Left colon (tissue), 2 donors: ENCODE results near the gene MEFV. TPM values are rescaled to one million over a fixed set of nuclear protein-coding genes. Genes with fewer than 3 reads are reported as not detected.
"Not testable (repeated sequence)": the region's sequence is repeated elsewhere in the genome, so short reads cannot be mapped to it uniquely, and the experiment has no call there.

Source experiments
- ATAC-seq: fragments of 200-7000 bp; cut with Tn5 transposase; one replicate; pipeline ENCODE4 v1.9.1; 2020; ENCODE audit warnings: mild to moderate bottlenecking, moderate library complexity
- DNase-seq, 2 donors: peaks; one replicate each; pipeline ENCODE4 v3.0.0-alpha.2; 2020
- intact Hi-C, 2 donors: fragments of 100-400 bp; cut with DNase I in 1 of 2; cut with micrococcal nuclease in 1 of 2; formaldehyde crosslinking; loops; one replicate each; pipeline versions ENCODE4 v1.11.2 to v1.14.0; 2022; cut with DNase I, micrococcal nuclease
- total RNA-seq, 2 donors: library from RNA; stranded (reverse); fragmentation: NEBNext Ultra II Directional; extraction: Animal tissue kit (Norgen Biotek cat#: 25700); gene quantifications; one replicate each; pipeline ENCODE4 v1.2.1, GENCODE V29; 2021
- donor health status: DM: no; HTN: no; CAD: no.
- donor health status: DM: yes; HTN: yes; CAD: no.

The MEFV gene
- total RNA-seq, 2 donors from 2014 or later, result 0.37 to 0.67 TPM

- DNase-seq, intact Hi-C loops, ATAC-seq: not testable (repeated sequence)
These were observed 14.8 kb upstream of the MEFV start for GRCh38 chr16:3271281-3271680.

- ATAC-seq, intact Hi-C loops, DNase-seq: not testable (repeated sequence)
These were observed 14.3 kb upstream of the MEFV start for GRCh38 chr16:3270718-3271117.

- ATAC-seq, result no peak
- DNase-seq, result no peak
- intact Hi-C loops, result no loop called here
These were observed 11.9 kb upstream of the MEFV start for GRCh38 chr16:3268294-3268693.

- no peak for ATAC-seq
- intact Hi-C loops, result no loop called here
- DNase-seq, result no peak
These were observed 10.6 kb upstream of the MEFV start for GRCh38 chr16:3266873-3267537.

GRCh38 chr16:3264137-3265036, 8.0 kb upstream of the MEFV start:
- DNase-seq (peak; percentile 95 to 98), ATAC-seq (peak; percentile 89)
- intact Hi-C loops, result no loop called here

GRCh38 chr16:3262517-3262916, 6.1 kb upstream of the MEFV start:
- intact Hi-C loops, result no loop called here
- ATAC-seq (no peak), DNase-seq (no peak)

- intact Hi-C loops, result no loop called here
- ATAC-seq (no peak), DNase-seq (no peak)
These were observed 3.4 kb upstream of the MEFV start for GRCh38 chr16:3259836-3260235.

GRCh38 chr16:3256866-3257465, 533 bp upstream of the MEFV start:
- ATAC-seq (no peak), DNase-seq (no peak)
- intact Hi-C loops, result no loop called here

GRCh38 chr16:3254309-3254708, 2.1 kb downstream of the MEFV start:
- intact Hi-C loops, result no loop called here
- no peak for ATAC-seq

GRCh38 chr16:3252967-3253366, 3.5 kb downstream of the MEFV start:
- intact Hi-C loops, result no loop called here
- ATAC-seq (no peak), DNase-seq (no peak)

More at GRCh38 chr16:3254309-3254708, 2.1 kb downstream of the MEFV start:
- no peak for DNase-seq

GRCh38 chr16:3249451-3249850, 7.0 kb downstream of the MEFV start:
- intact Hi-C loops, result no loop called here
- no peak for ATAC-seq

GRCh38 chr16:3249020-3249419, 7.4 kb downstream of the MEFV start:
- no peak for DNase-seq
- intact Hi-C loops, result no loop called here
- ATAC-seq, result no peak

More at GRCh38 chr16:3249451-3249850, 7.0 kb downstream of the MEFV start:
- DNase-seq, result no peak

- no peak for DNase-seq
- intact Hi-C loops, result no loop called here
- ATAC-seq, result no peak
These were observed 7.8 kb downstream of the MEFV start for GRCh38 chr16:3248596-3248995.

GRCh38 chr16:3246876-3247275, 9.6 kb downstream of the MEFV start:
- intact Hi-C loops, result no loop called here
- DNase-seq (no peak), ATAC-seq (no peak)

- ATAC-seq, result no peak
- DNase-seq, result no peak
- intact Hi-C loops, result no loop called here
These were observed 10.4 kb downstream of the MEFV start for GRCh38 chr16:3246002-3246401.

GRCh38 chr16:3243882-3244281, 12.6 kb downstream of the MEFV start:
- ATAC-seq, result no peak
- intact Hi-C loops, result no loop called here
- DNase-seq, result no peak

- intact Hi-C loops, result no loop called here
- DNase-seq (no peak), ATAC-seq (no peak)
These were observed 13.7 kb downstream of the MEFV start for GRCh38 chr16:3242709-3243108.

- intact Hi-C loops, result no loop called here
- no peak for DNase-seq
- no peak for ATAC-seq
These were observed 14.7 kb downstream of the MEFV start for GRCh38 chr16:3241761-3242160.

GRCh38 chr16:3235856-3236669, 20.4 kb downstream of the MEFV start:
- intact Hi-C loops, result no loop called here
- ATAC-seq (no peak), DNase-seq (peak; percentile 50 to 65)
